ENCODE data around the gene MFSD11. TPM values are rescaled to one million over a fixed set of nuclear protein-coding genes. Genes with fewer than 3 reads are reported as not detected.
"Not testable (repeated sequence)": the region's sequence is repeated elsewhere in the genome, so short reads cannot be mapped to it uniquely, and the experiment has no call there.

Gene MFSD11
- total and polyA plus RNA-seq, 2 donors (not counting 3 experiments of a cell fraction or from before 2014, with no cell fraction given) = 23.5 to 35.2 TPM

- dilution Hi-C loops (cut with MboI; ENCODE audit: extremely low pct_ligation_motif_present, low sequenced_read_pairs); DNase-seq (ENCODE audit: low read depth, low spot score); H4K20me1 ChIP-seq (replicated peaks; ENCODE audit: control insufficient read depth, extremely low read depth, insufficient read depth, low read length); H3K9me3 ChIP-seq (replicated peaks; ENCODE audit: control insufficient read depth, insufficient read depth, low read length); H3K4me3 ChIP-seq (replicated peaks in 1 of 3; ENCODE audit: insufficient read depth in 1 of 3, low read depth in 1 of 3, low read length in 3 of 3); BruUV-seq (replicated peaks); H3K27me3 ChIP-seq (ENCODE audit: control insufficient read depth in 2 of 2, insufficient read depth in 2 of 2, low read length in 2 of 2); H3K9me1 ChIP-seq (replicated peaks; ENCODE audit: control insufficient read depth, extremely low read depth, insufficient read depth, low read length); H3K27ac ChIP-seq (ENCODE audit: insufficient read depth, low read depth, low read length); POLR2A ChIA-PET; FAIRE-seq; H3K9ac ChIP-seq (replicated peaks; ENCODE audit: extremely low read depth, insufficient read depth, low read length); H3K4me2 ChIP-seq (ENCODE audit: insufficient read depth, low read length); CTCF ChIA-PET; intact Hi-C loops (cut with micrococcal nuclease); H2AFZ ChIP-seq (ENCODE audit: low read depth, low read length): not testable (repeated sequence)
- Histone ChIP-seq H3K36me3 (ENCODE audit: control insufficient read depth in 2 of 2, extremely low read depth in 1 of 2, insufficient read depth in 2 of 2, low read length in 2 of 2) (peaks cover 8 to 33% of the 10 kb centered on the region in 2 experiments), H3K4me1 (ENCODE audit: control insufficient read depth, extremely low read depth, insufficient read depth, low read length) (peaks cover 33% of the 10 kb centered on the region), H3K79me2 (ENCODE audit: control insufficient read depth, insufficient read depth, low read length) (peaks cover 71% of the 10 kb centered on the region)
- peak; percentile 17 for TF ChIP-seq POLR2A (IDR thresholded peaks at IDR 0.05; ENCODE audit: low read depth, low read length)
Observed at GRCh38 chr17:76731800-76732733, 5.9 kb upstream of the MFSD11 start.

GRCh38 chr17:76732734-76733617 lies 4.9 kb upstream of the MFSD11 start:
- dilution Hi-C loops (cut with MboI; ENCODE audit: extremely low pct_ligation_motif_present, low sequenced_read_pairs) = no loop called here
- no TSS peak for BruUV-seq (replicated peaks)
- Histone ChIP-seq H3K9me3 (replicated peaks; ENCODE audit: control insufficient read depth, insufficient read depth, low read length) (no peaks in the 10 kb centered on the region), H3K79me2 (ENCODE audit: control insufficient read depth, insufficient read depth, low read length) (peaks cover 62% of the 10 kb centered on the region), H3K27me3 (ENCODE audit: control insufficient read depth in 2 of 2, insufficient read depth in 2 of 2, low read length in 2 of 2) (no peaks in the 10 kb centered on the region), H4K20me1 (replicated peaks; ENCODE audit: control insufficient read depth, extremely low read depth, insufficient read depth, low read length) (peaks cover 6% of the 10 kb centered on the region), H3K36me3 (ENCODE audit: control insufficient read depth in 2 of 2, extremely low read depth in 1 of 2, insufficient read depth in 2 of 2, low read length in 2 of 2) (peaks cover 8 to 33% of the 10 kb centered on the region in 2 experiments), H3K27ac (ENCODE audit: insufficient read depth, low read depth, low read length) (no peak overlapping the region), H3K9ac (replicated peaks; ENCODE audit: extremely low read depth, insufficient read depth, low read length) (no peak overlapping the region), H3K9me1 (replicated peaks; ENCODE audit: control insufficient read depth, extremely low read depth, insufficient read depth, low read length) (no peaks in the 10 kb centered on the region), H3K4me3 (replicated peaks in 1 of 3; ENCODE audit: insufficient read depth in 1 of 3, low read depth in 1 of 3, low read length in 3 of 3) (peak overlapping the region in 1 of 3 experiments; percentile 92), H2AFZ (ENCODE audit: low read depth, low read length) (no peak overlapping the region), H3K4me2 (ENCODE audit: insufficient read depth, low read length) (peak overlapping the region; percentile 99), H3K4me1 (ENCODE audit: control insufficient read depth, extremely low read depth, insufficient read depth, low read length) (peaks cover 25% of the 10 kb centered on the region)
- TF ChIP-seq MYC (IDR thresholded peaks at IDR 0.05; ENCODE audit: low read depth, low read length) = no peak
- TF ChIP-seq GATA2 (IDR thresholded peaks at IDR 0.05; ENCODE audit: insufficient read depth, insufficient read length, low read depth, low read length) = no peak
- TF ChIP-seq FOS (IDR thresholded peaks at IDR 0.05; ENCODE audit: borderline replicate concordance, insufficient read depth, low read length) = no peak
- TF ChIP-seq JUN (IDR thresholded peaks at IDR 0.05; ENCODE audit: borderline replicate concordance, insufficient read depth, insufficient read length, low read depth) = no peak
- peak; percentile 52 for TF ChIP-seq POLR2A (IDR thresholded peaks at IDR 0.05; ENCODE audit: low read depth, low read length)
- intact Hi-C loops (cut with micrococcal nuclease) = no loop called here
- CTCF ChIA-PET = no interaction called here
- POLR2A ChIA-PET = no interaction called here
- DNase-seq (ENCODE audit: low read depth, low spot score) (no peak), FAIRE-seq (no peak)
